DOHH2 (cell line): ENCODE measurements around the gene ZNF222.

Experiments used
- CTCF ChIP-seq: fragments of 200-600 bp; sonication (generic); IDR thresholded peaks from one replicate; pipeline ENCODE4 v1.5.1; 2014; ENCODE audit warnings: antibody characterized with exemption, mild to moderate bottlenecking, low read depth, low read length; ENCODE audit not compliant: poor library complexity, severe bottlenecking
- EZH2phosphoT487 ChIP-seq: fragments of 200-600 bp; sonication (generic); IDR thresholded peaks from 2 replicates; pipeline ENCODE4 v1.6.1; 2017; ENCODE audit warnings: borderline replicate concordance, mild to moderate bottlenecking, antibody characterized with exemption, low read length, moderate library complexity, mixed read lengths

GRCh38 chr19:44042147-44042546 is 17.0 kb downstream of the ZNF222 start:
- TF ChIP-seq CTCF (no peak), EZH2phosphoT487 (no peak)
